Epidermal melanocyte (primary cell): ENCODE measurements around the gene SUPT7L.
"Not testable (repeated sequence)": the region's sequence is repeated elsewhere in the genome, so short reads cannot be mapped to it uniquely, and the experiment has no call there.

Source experiments
- DNase-seq: peaks from one replicate; pipeline ENCODE4 v3.0.0; 2011; ENCODE audit warnings: low spot score; ENCODE audit not compliant: insufficient read length

The SUPT7L gene

GRCh38 chr2:27638709-27639108 is 24.7 kb downstream of the SUPT7L start:
- no peak for DNase-seq

- no peak for DNase-seq
These were observed 25.3 kb downstream of the SUPT7L start for GRCh38 chr2:27638037-27638637.

- no peak for DNase-seq
These were observed 26.6 kb downstream of the SUPT7L start for GRCh38 chr2:27636766-27637165.

- no peak for DNase-seq
These were observed 29.1 kb downstream of the SUPT7L start for GRCh38 chr2:27634291-27634690.

GRCh38 chr2:27630257-27630656 is 33.2 kb downstream of the SUPT7L start:
- not testable (repeated sequence) for DNase-seq

GRCh38 chr2:27628767-27629709 is 34.4 kb downstream of the SUPT7L start, which contains the start of the genes CCDC121 and GPN1:
TSS of gene CCDC121 (minus strand) at chr2:27629012. CDS start at chr2:27627799, 1,213 bp downstream.
TSS of gene GPN1 (plus strand) at chr2:27629050. CDS start at chr2:27629059, 9 bp downstream.
- peak; percentile 74 for DNase-seq

- DNase-seq: no peak
These were observed 35.2 kb downstream of the SUPT7L start for GRCh38 chr2:27627963-27628766.

GRCh38 chr2:27626921-27627320 is 36.5 kb downstream of the SUPT7L start:
- not testable (repeated sequence) for DNase-seq

GRCh38 chr2:27626323-27626722 is 37.1 kb downstream of the SUPT7L start:
- DNase-seq: not testable (repeated sequence)

- DNase-seq: no peak
These were observed 38.5 kb downstream of the SUPT7L start for GRCh38 chr2:27624943-27625342.

- DNase-seq: no peak
These were observed 40.5 kb downstream of the SUPT7L start for GRCh38 chr2:27622921-27623384.

- no peak for DNase-seq
These were observed 41.9 kb downstream of the SUPT7L start for GRCh38 chr2:27621524-27621923.

GRCh38 chr2:27615316-27615715 is 48.1 kb downstream of the SUPT7L start:
- no peak for DNase-seq

GRCh38 chr2:27613985-27614384 is 49.4 kb downstream of the SUPT7L start:
- DNase-seq: no peak

GRCh38 chr2:27606611-27607010 is 56.8 kb downstream of the SUPT7L start:
- no peak for DNase-seq
